ENCODE results near the gene LATS1.
"Not testable (repeated sequence)": the region's sequence is repeated elsewhere in the genome, so short reads cannot be mapped to it uniquely, and the experiment has no call there.

The LATS1 gene

DNA sequence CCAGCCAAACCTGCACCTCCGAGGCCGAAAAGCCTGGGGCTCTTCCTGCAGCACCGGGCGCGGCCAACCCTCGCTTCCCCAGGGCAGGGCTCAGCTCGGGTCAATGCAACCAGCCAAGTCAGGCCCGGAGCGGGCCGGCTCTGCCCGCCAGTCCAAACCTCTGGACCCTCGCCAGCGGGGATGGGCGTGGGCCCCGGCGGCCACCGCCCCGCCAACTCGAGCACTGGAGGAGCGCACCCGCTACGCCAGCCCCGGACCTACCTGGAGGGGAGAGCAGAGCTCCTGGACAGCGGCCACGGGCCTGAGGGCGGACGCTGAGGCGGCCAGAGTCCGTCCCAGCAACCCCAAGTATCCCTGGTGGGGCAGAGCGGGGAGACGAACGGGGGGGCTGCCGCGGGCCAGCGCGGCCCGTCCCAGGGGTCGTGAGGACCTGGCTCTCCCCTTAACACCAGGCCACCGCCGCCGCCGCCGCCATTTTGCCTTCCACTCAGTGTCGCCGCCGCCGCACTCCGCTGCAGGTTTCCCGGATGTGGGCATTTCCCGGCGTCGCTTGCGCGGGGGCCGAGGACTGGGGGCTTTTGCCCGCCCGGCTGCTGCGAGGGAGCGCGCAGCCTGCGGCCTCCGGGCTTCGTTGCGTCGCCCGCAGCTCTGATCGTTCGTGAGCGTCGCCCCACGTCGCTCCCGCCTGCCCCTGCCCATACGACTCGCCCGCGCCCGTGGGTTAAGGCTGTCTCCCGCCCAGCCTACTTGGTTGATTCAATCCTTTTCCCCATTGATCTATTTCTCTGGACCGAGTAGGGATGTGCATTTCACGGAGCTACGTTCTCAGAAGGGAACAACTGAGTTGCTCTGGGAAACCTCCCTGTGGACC is at the start of gene LATS1:
TSS of gene LATS1 (minus strand) at position 514 of the 871 bp plus-strand sequence. CDS start 15,975 bp downstream, outside the sequence.
- peak; percentile 88 to 95 (median 93) for DNase-seq

GRCh38 chr6:149766156-149766769 is 48.4 kb upstream of the LATS1 start:
- peak in 1 of 3 donors; percentile 58 for DNase-seq

GRCh38 chr6:149763866-149764265 is 46.0 kb upstream of the LATS1 start:
- no peak for DNase-seq

DNA sequence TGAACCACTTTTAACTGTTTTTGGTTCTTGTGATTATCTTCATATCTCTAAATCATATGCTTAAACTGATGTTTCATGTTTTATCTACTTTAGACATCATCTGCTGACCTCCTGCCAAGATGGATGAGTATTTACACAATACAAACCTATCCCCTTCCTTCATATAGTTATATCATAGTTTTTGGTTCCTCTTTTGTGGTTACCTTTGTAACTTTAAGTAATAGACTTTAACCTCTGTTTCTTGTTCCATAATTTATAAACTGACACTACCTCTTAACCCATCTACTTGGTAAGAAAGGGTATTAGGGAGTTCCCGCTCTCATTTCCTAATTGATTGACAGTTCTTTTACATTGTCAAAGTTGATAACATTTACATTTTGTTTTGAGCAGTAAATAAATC is 43.5 kb upstream of the LATS1 start:
- DNase-seq = peak in 2 of 3 donors; percentile 30 to 32

GRCh38 chr6:149756261-149756636 is 38.3 kb upstream of the LATS1 start:
- DNase-seq = no peak

DNA sequence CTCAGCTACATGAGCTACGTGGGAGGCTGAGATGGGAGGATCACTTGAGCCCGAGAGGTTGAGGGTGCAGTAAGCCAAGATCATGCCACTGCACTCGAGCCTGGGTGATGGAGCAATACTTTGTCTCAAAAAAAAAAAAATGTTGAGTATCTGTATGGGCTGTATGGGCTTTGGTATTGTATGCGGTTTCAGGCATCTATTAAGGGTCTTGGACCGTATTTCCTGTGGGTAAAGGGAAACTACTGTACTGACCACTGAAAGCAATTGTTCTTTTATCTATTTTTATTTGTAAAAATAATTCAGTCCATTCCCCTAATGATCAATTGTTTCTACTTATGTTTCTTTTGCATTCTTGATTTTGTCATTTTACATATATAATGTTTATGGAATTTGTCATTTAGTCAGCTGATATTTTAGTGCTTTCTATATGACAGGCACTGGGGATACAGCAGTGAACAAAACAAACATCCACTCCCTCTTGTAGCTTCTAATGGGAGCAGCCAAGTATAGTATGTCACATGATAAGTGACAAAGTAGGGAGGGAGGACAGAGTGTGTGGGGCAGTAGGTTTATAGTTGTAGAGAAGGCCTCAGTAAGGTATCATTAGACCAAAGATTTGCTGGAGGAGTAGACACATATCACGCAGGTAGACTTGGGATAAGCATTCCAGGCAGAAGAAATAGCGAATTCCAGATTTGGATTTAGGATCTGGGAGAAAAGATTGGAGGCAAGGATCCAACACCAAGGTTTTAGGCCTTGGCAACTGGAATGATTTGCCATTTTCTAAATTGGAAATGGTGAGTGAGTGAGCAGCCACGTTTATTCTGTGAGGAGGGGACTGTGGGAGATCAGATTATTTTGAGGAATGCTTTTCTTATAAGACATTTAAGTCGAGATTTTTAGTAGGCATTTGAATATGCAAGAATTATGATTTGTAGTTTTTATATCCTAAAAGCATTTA is 37.7 kb upstream of the LATS1 start:
- DNase-seq = no peak

- peak; percentile 75 to 91 (median 87) for DNase-seq
Observed at GRCh38 chr6:149754548-149754947, 36.6 kb upstream of the LATS1 start.

GRCh38 chr6:149753374-149753637 is 35.4 kb upstream of the LATS1 start:
- not testable (repeated sequence) for DNase-seq

DNA sequence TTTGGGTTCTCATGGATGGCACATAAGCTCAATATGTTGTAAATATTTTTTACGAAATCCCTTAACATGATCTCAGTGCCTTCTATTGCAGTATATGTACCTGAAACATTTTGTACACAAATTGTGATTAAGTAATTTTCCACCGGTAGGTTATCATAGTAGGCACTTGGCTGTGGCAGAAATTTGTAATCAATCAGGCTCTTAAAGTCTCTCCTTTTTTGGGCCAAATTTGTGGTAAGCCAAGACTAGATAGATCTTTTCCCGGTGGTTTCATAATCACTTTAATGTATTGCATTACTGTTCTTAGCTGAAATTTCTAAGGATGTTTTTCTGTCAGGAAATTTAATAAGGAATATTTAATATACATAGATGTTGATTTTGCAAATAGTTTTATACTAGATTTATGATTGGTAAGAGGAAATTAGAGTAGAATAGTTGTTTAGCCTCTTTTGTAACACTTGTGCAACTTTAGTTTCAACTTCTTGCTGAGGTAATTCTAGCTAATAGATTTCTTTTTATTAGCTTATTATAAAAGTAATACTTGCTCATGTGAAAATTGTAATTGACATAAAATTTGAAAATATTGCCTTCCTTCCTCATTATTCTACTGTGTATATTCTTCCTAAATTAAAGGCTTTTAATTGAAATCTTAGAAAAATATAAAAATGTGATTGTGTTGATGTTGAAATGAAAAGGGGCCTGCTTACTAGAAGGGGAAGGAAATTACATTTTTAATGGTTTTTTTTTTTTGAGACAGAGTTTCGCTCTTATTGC is 34.9 kb upstream of the LATS1 start:
- DNase-seq = peak in 2 of 3 donors; percentile 55 to 56

GRCh38 chr6:149751920-149752319 is 34.0 kb upstream of the LATS1 start:
- DNase-seq = not testable (repeated sequence)

DNA sequence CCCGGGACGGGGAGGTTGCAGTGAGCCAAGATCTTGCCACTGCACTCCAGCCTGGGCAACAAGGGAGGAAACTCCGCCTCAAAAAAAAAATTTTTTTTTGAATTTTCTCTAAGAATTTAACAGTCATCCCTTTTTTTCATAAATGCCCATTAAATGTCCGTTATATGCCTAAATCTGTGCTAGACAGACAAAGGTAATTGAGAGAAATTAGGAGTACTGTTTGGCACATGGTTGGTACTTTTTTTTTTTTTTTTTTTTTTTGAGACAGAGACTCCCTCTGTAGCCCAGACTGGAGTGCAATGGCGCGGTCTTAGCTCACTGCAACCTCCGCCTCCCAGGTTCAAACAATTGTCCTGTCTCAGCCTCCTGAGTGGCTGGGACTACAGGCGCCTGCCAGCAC is 33.3 kb upstream of the LATS1 start:
- DNase-seq = peak in 1 of 3 donors; percentile 18

DNA sequence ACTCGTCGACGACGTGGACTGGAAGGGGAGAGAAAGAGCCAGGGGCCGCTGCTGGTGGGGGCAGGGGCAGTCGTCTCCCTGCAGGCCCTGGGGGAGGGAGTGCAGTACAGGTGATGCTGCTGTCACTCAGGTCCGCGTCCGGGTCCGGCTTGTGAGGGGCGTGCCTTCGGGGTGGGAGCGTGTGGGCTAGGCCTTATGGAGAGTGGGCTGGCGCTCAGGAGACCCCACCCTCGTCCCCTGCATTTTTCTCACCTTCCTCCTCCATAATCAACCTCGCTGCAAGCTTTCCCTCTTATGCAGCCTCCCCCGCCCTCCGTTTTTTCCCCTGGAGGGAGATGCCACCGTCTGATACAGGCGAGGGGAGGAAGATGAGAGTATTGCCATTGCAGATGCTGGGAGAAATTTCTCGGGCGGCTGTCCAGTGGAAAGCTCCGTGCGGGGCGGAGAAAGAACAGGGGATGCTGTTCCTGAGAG is 32.3 kb upstream of the LATS1 start:
- DNase-seq = peak; percentile 53 to 69 (median 53)

DNA sequence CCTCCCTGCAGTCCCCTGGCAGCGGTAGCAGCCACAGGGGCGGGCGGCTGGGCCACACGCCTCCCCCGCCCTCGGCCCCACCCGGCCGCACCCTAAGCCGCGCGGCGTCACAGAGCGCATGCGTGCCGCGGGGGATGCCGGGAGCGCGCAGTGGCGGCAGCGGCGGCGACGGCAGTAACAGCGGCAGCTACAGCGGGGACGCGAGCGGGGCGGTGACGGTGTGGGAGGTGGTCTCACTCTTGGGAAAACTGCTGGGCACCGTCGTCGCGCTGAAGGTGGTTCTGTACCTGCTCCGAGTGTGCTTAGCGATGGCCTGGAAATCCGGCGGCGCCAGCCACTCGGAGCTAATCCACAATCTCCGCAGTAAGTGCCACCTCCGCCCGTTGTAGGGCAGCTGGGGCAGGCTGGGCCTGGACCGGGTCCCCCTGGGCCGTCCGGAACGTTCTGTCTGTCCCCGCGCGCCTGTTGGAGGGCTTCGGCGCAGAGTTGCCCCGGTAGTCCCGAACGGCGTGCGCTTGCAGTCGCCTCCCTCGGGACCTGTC is 31.8 kb upstream of the LATS1 start, which contains the start of gene PCMT1:
TSS of gene PCMT1 (plus strand) at position 148 of the 542 bp plus-strand sequence. CDS start at position 309, 161 bp downstream.
- DNase-seq = peak; percentile 97 to 99 (median 99)

DNA sequence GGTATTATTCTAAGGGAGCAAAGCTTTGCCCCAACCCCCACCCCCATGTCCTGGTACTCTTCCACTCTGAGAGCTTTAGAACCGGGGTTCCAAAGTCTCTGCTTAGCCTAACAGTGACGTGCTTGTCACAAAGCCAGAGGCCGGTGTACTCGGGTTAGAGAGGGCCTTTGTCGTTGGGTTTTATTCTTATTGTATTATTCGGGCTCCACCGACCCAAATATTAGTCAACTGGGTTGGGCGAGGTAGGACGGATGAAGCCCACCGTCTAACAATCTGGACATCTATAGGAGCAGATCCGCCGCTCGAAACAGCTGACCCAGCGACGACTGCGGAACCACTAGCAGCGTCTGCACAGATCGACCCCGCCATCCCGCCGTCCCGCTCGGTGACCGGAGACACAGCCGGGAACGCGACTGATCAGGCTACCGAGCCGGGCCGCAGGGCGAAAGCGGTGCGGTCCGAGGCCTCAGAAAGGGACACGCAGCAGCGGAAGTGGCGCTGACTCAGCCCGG is 31.2 kb upstream of the LATS1 start:
- DNase-seq = not testable (repeated sequence)

DNA sequence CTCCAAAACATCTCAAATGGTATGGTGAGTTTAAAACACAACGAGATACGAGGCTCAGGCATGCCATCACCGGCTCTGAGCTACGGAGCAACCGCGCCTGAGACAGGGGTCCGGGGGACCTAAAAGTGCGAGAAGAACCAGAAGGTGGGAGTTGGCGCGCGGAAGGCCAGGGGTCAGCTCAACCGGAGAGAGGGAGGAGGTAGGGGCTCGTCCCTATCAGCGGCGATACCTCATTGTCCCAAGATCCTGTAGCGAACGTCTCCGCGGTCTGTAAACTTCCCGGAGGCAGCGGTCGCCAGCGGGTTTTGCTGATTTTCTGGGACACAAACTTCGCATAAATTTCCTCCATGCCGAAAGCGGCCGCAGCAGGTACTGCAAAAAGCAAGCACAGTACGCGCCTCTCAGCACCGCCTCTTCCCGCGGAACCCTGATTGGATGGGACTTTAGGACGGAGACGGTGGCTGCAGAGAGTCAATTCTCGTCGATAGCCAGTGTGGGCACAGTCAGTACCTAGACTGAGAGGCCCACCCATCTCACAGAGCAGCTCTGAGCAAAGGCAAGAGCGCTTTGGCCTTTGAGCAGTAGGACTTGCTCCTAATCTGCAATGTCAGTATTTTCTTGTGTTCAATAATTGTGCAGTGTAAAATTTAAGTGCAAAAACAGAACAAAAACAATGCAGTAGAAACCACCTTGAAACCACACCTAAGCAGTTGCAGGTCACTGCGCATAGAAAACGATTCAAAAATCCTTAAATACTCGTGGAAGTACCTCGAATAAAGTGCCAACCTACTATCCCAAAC is 28.4 kb upstream of the LATS1 start, which contains the start of gene NUP43:
TSS of gene NUP43 (minus strand) at position 383 of the 800 bp plus-strand sequence. CDS start at position 349, 34 bp downstream.
- peak; percentile 95 to 97 (median 96) for DNase-seq

DNA sequence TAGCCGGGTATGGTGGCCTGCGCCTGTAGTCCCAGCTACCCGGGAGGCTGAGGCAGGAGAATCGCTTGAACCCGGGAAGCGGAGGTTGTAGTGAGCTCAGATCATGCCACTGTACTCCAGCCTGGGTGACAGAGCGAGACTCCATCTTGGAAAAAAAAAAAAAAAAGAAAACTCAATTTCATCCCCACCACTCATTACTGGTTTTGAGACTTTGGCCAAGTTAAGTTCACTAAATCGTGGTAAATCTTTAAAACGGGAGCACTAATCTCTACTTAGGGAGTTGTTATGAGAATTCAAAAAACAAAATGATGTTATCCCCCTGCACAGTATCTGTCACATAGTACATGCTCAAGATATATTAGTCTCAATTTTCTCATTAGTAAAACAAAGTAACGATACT is 27.4 kb upstream of the LATS1 start:
- not testable (repeated sequence) for DNase-seq

DNA sequence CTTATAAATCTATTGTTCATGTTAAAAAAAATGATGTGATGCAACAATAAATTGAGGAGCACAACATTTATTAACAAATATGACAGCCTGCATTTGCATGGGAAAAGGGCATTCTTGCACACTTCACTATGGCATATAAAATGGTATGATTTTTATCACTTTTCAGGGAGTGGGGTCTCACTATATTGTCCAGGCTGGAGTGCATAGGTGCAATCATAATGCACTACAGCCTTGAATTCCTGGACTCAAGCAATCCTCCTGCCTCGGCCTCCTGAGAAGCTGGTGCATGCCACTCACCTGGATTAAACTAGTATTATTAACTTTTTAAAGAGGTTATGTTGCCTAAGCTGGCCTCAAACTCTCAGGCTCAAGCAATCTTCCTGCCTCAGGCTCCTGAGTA is 17.0 kb upstream of the LATS1 start:
- DNase-seq = no peak

DNA sequence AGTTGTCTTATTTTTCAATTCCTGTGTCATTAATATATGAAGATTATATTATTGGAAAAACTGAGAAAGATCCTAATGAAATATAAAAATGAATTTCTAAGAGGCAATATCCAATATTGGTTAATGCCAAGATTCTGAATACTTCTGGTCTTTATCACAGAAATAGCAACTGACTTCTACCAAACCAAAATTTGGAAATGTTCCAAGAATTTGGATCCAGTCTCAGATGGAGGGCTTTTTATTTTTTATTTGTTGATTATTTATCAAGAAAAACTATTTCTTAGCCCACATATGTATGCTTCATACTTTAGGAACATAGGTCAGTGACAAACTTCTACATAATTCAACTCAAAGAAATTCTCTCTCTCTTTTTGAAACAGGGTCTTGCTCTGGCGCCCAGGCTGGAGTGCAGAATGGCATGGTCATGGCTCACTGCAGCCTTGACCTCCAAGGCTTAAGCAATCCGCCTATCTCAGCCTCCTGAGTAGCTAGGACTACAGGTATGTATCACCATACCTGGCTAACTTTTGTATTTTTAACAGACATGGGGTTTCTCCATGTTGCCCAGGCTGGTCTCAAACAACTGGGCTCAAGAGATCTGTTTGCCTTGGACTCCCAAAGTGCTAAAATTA is 15.3 kb upstream of the LATS1 start:
- no peak for DNase-seq

- peak; percentile 66 to 72 (median 66) for DNase-seq
Observed at GRCh38 chr6:149729824-149730223, 11.9 kb upstream of the LATS1 start.

Data from suppressor macrophage treated with lipopolysaccharide for 1 hour (primary cell).